G401 (cell line): ENCODE data around the gene HEG1. TPM values are rescaled to one million over a fixed set of nuclear protein-coding genes. Genes with fewer than 3 reads are reported as not detected.
"Not testable (repeated sequence)": the region's sequence is repeated elsewhere in the genome, so short reads cannot be mapped to it uniquely, and the experiment has no call there.

Experiments
- DNase-seq: peaks from one replicate; pipeline ENCODE4 v3.0.0-alpha.2; 2015; ENCODE audit warnings: low spot score
- in situ Hi-C: cut with HindIII; loops from 2 replicates; pipeline ENCODE4 v1.10.0; 2016; ENCODE audit warnings: low sequenced_read_pairs, mixed read lengths
- total RNA-seq: library from RNA; depleted of rRNA; stranded (reverse); fragments of >200 nt; shearing (Covaris generic); gene quantifications from 2 replicates; pipeline ENCODE4 v1.2.3, GENCODE V29; 2014; rRNA removed

HEG1 gene, protein sequence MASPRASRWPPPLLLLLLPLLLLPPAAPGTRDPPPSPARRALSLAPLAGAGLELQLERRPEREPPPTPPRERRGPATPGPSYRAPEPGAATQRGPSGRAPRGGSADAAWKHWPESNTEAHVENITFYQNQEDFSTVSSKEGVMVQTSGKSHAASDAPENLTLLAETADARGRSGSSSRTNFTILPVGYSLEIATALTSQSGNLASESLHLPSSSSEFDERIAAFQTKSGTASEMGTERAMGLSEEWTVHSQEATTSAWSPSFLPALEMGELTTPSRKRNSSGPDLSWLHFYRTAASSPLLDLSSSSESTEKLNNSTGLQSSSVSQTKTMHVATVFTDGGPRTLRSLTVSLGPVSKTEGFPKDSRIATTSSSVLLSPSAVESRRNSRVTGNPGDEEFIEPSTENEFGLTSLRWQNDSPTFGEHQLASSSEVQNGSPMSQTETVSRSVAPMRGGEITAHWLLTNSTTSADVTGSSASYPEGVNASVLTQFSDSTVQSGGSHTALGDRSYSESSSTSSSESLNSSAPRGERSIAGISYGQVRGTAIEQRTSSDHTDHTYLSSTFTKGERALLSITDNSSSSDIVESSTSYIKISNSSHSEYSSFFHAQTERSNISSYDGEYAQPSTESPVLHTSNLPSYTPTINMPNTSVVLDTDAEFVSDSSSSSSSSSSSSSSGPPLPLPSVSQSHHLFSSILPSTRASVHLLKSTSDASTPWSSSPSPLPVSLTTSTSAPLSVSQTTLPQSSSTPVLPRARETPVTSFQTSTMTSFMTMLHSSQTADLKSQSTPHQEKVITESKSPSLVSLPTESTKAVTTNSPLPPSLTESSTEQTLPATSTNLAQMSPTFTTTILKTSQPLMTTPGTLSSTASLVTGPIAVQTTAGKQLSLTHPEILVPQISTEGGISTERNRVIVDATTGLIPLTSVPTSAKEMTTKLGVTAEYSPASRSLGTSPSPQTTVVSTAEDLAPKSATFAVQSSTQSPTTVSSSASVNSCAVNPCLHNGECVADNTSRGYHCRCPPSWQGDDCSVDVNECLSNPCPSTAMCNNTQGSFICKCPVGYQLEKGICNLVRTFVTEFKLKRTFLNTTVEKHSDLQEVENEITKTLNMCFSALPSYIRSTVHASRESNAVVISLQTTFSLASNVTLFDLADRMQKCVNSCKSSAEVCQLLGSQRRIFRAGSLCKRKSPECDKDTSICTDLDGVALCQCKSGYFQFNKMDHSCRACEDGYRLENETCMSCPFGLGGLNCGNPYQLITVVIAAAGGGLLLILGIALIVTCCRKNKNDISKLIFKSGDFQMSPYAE (N-terminal part only)
- total RNA-seq: 3.1 and 3.8 TPM in 2 replicates

DNA sequence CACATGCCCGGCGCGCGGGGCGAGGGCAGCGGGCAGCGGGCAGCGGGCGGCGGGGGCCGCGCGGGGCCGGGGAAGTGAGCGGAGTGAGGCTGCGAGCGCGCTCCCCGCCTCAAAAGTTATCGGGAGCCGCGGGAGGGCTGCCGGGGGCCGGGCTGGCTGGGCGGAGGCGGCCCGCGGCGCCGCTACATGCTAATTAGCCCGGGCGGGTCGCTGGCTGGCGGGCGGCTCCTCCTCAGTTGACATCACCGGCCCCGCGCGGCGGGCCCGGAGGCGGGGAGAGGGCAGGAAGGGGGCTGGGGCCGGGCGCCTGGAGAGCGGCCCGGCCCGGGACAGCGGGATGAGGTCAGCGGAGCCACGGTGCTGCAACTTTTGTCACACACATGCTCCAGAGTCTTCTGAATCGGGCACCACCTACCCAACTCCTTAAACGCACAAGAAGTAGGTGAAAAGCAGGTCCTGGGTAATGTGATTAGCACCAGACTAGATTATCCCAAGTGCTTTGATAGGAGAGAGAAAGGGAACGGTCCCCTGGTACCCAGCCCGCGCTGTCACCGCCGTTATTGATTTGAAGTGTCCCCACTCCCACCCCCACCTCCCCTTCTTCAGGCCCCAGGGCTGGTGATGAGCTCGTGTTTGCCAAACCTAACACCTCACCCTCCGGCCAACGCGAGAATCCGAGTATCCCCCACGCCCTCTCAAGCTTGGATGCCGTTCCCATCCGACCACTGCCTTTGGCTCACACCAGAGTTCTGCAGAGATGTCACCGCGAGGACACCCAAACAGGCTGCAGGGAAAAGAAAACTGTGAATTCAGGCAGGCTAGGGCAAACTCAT lies at the start of gene HEG1:
Gene HEG1, minus strand, starts transcription at position 85 of the 833 bp plus-strand sequence. CDS start 107 bp downstream, outside the sequence.
- in situ Hi-C loops: no loop called here
- peak; percentile 18 for DNase-seq

DNA sequence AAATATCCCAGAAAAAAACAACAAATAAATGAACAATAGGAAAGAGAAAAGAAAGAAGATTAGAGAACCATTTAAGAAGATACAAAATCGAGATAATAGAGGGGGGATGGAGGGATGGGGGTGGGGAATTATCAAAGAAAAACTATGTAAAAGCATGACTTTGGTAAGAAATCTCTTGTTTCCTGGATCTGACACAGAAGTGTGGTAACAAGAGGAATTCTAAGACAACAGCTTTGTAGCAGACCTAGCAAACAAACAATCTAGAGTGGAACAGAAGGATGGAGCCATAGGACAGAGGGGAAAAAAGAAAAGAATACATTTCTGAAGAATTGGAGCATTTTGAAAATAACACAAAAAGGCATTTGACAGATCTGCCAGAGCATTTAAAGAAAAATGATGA lies 49.3 kb upstream of the HEG1 start:
- in situ Hi-C loops: no loop called here
- no peak for DNase-seq

DNA sequence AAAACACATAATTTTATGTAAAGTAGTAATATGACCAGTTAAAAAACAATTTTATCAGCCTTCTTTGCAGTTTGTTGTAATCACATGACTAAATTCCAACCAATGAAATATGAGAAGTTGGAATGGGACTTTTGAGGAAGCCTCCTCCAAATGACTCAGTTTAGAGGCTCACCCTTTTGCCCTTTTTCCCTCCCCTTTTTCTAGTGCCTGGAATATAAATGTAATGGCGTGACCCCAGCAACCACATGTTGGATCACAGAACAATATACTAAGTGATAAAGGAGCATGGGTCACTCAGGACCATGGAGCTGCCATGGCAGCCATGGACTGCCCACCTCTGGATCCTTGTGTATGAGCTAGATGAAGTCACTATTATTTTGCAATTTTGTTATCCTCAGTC lies 48.8 kb upstream of the HEG1 start:
- DNase-seq: no peak
- in situ Hi-C loops: no loop called here

DNA sequence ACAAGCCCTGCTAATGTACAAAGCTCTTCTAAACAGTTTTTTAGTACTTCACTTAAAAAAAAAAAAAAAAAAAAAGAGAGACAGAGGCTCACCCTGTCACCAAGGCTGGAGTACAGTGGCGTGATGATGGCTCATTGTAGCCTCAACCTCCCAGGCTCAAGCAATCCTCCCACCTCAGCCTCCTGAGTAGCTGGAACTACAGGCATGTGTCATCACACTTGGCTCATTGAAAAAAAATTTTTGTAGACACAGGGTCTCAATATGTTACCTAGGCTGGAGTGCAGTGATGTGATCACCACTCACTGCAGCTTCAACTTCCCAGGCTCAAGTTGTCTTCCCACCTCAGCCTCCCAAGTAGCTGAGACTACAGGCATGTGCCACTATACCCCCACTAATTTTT lies 47.6 kb upstream of the HEG1 start:
- DNase-seq: no peak
- in situ Hi-C loops: no loop called here

DNA sequence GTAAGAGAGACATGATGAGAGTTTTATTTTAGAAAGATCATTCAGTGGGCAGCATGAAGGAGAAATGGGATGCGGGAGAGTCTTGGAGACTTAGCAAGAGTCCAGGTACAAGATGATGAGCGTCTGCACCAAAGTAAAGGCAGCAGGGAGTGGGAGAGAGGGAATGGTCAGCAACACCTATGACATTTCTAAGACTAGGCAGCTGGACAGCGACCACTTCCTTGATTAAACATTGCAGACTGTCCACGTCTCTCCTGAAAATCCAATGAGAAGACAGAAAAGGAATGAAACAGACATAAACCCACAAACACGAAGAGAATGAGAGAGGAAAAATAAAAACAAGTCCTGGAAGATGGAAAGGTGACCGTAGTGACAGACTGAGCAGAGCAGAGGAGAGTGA lies 46.7 kb upstream of the HEG1 start:
- DNase-seq: no peak
- in situ Hi-C loops: no loop called here

DNA sequence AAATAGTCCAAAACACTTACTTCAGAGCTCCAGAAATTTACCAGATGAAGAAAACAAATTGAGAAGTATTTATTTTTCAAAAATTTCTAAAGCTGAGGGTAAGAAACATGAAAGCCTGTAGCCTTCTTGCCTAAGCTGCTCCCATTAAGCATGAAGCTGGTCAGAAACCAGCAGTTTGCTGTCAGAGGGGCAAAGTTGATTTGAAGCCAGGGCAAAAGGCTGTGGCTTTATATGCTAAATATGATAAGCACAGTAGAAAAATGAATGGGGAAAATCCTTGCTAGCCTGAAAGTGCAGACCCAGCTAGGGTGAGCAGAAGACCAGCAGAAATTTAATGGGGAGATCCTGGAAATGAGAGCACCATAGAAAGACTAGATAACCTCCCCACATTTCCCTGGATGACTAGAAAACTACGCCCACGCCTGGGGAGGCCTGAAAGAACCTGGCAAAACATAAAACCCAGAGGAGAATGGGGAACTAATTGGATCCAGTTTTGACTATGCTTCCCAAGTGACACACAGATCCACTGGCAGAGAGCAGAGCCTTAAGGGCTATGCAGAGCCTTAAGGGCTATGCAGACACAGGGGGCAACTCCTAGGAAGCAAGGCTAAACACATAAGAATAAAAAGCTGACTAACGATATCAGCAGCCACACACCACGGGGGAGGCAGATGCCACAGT lies 43.0 kb upstream of the HEG1 start:
- DNase-seq: no peak
- in situ Hi-C loops: no loop called here

DNA sequence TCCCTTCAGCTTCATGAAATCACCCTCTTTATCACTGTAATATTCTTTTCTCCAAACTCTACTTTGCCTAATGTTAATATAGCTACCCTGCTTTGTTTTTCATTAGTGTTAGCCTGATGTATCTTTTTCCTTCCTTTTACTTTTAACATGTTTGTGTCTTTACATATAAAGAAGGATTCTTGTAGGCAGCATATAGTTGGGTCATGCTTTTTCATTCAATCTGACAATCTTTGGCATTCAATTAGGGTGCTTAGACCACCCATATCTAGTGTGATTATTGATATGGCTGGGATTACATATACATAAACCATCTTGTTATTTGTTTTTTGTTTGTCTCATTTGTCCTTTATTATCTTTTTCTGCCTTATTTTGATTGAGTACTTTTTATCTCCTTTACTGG lies 34.9 kb upstream of the HEG1 start:
- DNase-seq: no peak
- in situ Hi-C loops: no loop called here

DNA sequence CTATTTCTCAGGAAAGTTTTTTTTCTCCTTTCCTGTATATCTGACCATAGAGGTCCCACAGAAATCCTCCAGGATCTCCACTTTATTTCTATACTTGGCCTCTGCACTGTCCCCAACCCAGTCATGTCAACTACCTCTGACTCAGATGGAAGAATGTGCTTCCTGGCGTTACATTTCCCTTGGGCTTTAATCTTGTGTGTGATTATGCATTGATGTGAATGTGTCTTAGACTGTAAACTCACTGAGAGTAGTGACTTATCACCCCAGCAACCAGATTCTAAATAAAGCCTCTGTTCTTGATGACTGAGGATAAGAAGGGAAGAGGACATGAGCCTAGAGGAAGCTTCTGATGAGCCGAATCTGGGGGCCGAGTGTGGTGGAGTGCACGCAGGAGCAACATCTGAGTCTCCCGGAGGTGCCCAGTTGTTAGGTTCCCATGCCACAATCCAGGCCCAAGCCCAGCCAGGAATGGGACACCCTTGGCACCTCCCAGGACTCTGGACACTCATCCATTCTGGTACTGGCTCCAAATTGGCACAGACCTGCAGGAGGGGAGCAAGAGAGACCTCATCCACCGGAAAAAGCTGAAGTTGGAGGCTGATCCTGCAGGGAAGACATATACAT lies 32.1 kb upstream of the HEG1 start:
- DNase-seq: no peak
- in situ Hi-C loops: no loop called here

DNA sequence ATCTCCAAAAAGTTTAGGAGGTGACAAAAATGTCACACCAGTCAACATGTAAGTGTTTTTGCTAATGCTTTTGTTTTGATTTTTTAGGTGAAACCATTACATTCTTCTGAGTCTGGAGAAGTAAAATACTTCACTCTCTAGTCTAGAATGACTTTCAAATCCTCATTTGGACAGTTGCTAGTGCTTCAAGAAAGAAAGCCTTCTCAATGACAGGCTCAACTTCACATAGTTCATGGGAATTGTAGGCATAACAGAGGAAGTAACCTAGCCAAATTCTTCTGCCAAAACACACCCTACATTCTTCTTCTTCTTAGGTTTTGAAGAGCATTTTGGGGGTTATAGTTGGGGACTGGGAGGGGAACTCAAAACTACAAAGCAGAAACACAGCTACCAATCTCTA lies 29.4 kb upstream of the HEG1 start:
- in situ Hi-C loops: no loop called here
- no peak for DNase-seq

DNA sequence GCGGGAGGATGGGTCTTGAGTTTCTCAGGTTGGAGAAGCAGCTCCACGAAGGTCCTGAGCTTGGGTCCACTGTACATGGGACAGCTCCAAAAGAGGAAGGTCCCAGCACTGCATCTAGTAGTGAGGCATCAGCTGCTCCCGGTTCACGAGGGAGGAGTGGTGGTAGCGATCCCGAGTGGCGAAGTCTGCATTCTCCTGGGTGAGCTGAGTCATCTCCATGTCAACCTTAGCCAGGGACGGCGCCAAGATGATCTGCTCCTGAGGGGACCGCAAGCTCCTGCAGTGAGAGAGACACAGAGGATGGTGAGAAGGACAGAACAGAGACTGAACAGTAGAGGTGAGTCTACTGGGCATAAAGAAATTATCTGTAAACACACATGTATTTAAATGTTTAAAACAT lies 28.0 kb upstream of the HEG1 start:
- no peak for DNase-seq
- in situ Hi-C loops: no loop called here

DNA sequence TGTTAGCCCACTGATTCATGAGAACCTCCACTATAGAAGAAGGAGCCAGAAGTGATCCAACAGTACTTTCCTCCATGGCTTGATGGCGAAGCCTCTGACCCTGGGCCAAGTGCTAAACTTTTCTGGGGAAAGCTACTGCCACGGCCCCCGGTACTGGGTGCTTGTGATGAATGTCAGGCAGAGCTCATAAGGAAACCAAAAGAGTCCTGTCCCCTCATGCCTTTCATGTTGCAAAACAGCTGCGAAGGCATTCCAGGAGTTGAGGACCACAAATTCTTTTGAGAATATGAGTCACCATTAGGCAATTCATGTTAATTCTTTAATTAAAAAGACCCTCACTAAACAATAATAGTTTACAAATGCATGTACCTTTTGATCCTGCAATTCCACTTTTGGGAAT lies 26.5 kb upstream of the HEG1 start:
- in situ Hi-C loops, DNase-seq: not testable (repeated sequence)

DNA sequence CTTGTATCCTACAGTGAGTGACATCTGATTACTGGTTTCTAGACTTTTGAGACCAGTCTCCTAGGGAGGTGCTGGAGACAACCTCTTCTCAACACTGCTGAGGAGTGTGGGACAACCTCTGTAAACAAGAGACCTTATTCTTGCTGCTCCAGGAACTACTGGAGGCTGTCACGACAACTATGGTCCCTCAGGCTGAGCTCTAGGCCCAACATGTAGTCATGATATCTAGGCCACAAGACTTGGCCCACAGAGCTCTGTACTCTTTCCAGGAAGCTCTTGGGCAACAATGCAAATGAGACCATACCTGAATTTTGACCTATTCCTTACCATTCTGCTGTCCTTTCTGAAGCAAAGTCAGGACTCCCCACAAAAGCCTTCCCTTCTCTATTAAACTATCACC lies 24.3 kb upstream of the HEG1 start:
- in situ Hi-C loops: no loop called here
- DNase-seq: no peak

DNA sequence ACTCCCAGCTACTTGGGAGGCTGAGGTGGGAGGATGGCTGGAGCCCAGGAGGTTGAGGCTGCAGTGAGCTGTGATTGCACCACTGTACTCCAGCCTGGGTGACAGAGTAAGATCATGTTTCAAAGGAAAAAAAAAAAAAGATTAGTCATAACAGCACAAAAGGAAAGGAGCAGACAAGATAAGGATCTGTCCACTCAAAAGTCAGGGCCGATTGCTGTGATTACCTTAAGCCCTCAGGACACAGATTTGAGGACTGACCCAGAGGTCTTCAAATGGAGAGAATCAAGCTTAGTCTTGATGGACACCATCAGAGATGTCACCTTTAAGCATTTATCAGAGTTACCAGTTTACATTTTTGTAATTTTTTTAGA lies 23.9 kb upstream of the HEG1 start:
- DNase-seq: no peak
- in situ Hi-C loops: no loop called here

DNA sequence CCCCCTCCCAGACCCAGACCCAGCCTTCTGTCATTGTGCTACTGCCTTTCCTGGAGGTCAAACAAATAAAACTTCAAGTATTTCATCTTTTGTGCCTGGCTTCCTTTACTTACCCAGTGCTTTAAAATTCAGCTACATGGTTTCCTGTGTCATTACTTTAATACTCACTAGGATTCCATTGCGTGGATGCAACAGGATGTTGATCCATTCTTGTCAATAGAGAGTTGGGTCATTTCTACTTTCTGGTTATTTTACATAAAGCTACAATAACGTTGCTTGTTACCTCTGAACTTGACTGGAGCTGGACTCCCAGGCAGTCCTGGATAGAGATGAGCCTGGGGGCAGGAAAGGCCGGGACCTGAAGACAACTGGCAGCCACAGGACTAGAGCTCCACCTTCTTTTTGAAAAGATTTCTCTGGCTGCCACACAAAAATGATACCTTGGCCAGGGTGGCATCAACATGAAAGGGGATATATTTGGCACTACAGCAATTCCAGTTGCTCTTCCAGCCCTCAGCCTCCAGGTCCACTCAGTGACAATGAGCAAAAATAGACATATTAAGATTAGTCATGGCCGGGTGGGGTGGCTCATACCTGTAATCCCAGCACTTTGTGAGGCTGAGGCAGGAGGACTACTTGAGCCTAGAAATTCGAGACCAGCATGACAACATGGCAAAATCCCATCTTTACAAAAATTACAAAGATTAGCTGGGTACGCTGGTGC lies 23.3 kb upstream of the HEG1 start:
- DNase-seq: no peak

DNA sequence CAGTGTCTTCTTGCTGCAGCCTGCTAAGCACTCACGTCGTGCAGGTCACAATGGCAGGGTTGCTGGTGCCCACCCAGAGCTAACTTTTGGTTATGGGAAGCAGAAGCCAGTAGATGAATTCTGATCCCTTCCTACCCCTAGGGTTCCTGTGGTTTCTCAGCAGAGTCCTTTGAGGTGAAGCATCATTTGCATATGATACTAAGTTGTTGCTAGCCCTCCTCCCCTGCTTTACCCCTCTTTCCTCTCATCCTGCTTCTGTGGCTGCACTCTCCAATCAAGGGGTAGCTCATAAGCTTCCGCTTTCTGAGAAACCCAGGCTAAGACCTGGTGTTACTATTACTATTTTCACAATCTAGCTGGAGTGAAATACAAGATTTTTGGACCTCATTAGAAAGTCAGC lies 22.1 kb upstream of the HEG1 start:
- in situ Hi-C loops: no loop called here
- DNase-seq: no peak

More for the DNA sequence above, 23.3 kb upstream of the HEG1 start:
- in situ Hi-C loops: no loop called here

DNA sequence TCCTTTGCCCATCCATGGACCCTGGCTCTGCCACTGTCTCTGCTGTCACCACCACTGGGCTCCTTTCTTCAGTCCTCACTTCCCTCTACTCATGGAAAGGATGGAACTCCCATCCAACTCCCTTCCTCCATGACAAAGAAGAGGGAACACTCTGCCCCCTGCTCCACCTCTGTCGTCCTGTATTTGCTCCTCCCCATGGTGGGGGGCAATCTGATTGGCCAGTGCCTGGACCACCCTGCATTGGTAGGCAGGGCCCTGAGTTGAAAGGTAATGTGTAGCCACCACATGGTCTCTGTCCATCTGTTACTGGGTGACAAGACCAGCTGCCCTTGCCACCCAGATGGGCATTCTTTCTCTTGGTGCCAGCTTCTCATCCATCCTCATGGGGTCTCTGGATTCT lies 20.7 kb upstream of the HEG1 start:
- in situ Hi-C loops: no loop called here
- DNase-seq: no peak

DNA sequence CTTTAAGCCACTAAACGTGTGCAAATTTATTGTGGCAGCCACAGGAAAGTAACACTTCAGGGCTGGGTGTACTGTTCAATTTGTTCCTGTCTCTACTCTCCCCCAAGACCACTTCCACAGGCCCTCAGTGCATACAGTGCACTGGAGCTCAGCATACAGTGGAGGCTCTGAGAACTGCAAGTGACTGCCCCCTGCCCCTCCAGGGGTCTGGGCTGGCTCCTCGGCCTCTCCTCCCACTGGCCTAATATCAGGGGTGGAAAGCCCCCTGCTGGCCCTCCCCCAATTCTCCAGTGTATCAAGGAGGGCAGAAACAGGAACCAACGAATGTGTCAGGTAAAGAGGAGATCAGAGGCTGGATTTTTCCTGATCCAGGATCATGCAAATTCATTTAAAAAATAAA lies 19.9 kb upstream of the HEG1 start:
- in situ Hi-C loops: no loop called here
- no peak for DNase-seq
